NOMO-1 (cell line): ENCODE data around the gene MPHOSPH9.
A peak's percentile ranks its signal among the peaks of the same experiment; 100 is the strongest.
"Not testable (repeated sequence)": the region's sequence is repeated elsewhere in the genome, so short reads cannot be mapped to it uniquely, and the experiment has no call there.

Experiments
- DNase-seq, 2 experiments: peaks; one replicate each; lab custom pipeline; 2025; ENCODE audit not compliant: unreplicated experiment in 2 of 2; lab: John Stamatoyannopoulos, UW

MPHOSPH9 gene

GRCh38 chr12:123261196-123261595 lies 28.3 kb upstream of the MPHOSPH9 start:
- no peak for DNase-seq

GRCh38 chr12:123260081-123260480 lies 27.1 kb upstream of the MPHOSPH9 start:
- no peak for DNase-seq

- no peak for DNase-seq
These were observed 25.7 kb upstream of the MPHOSPH9 start for GRCh38 chr12:123258593-123258992.

GRCh38 chr12:123254853-123255446 lies 22.0 kb upstream of the MPHOSPH9 start:
- DNase-seq: no peak

- DNase-seq: no peak
These were observed 20.9 kb upstream of the MPHOSPH9 start for GRCh38 chr12:123253641-123254459.

GRCh38 chr12:123252365-123252764 lies 19.4 kb upstream of the MPHOSPH9 start:
- not testable (repeated sequence) for DNase-seq

GRCh38 chr12:123251403-123252076 lies 18.6 kb upstream of the MPHOSPH9 start:
- no peak for DNase-seq

- DNase-seq: no peak
These were observed 17.8 kb upstream of the MPHOSPH9 start for GRCh38 chr12:123250471-123251383.

GRCh38 chr12:123248996-123249741 lies 16.2 kb upstream of the MPHOSPH9 start:
- DNase-seq: not testable (repeated sequence)

- not testable (repeated sequence) for DNase-seq
These were observed 15.2 kb upstream of the MPHOSPH9 start for GRCh38 chr12:123248129-123248528.

GRCh38 chr12:123245678-123246077 lies 12.7 kb upstream of the MPHOSPH9 start:
- no peak for DNase-seq

GRCh38 chr12:123243671-123244262 lies 10.8 kb upstream of the MPHOSPH9 start:
- DNase-seq: no peak

- DNase-seq: peak; percentile 27 to 50
These were observed 9.4 kb upstream of the MPHOSPH9 start for GRCh38 chr12:123242116-123242904.

- DNase-seq: no peak
These were observed 6.0 kb upstream of the MPHOSPH9 start for GRCh38 chr12:123238961-123239360.

GRCh38 chr12:123238330-123238682 lies 5.4 kb upstream of the MPHOSPH9 start:
- no peak for DNase-seq

- DNase-seq: peak; percentile 24 to 42
These were observed 4.8 kb upstream of the MPHOSPH9 start for GRCh38 chr12:123237646-123238329.

- no peak for DNase-seq
These were observed 766 bp upstream of the MPHOSPH9 start for GRCh38 chr12:123233505-123234308.

GRCh38 chr12:123232472-123232806 lies 502 bp downstream of the MPHOSPH9 start:
- DNase-seq: peak in 1 of 2 experiments; percentile 47
